Metanephros (tissue), 1 donor: ENCODE data around the gene RAB4A. TPM values are rescaled to one million over a fixed set of nuclear protein-coding genes. Genes with fewer than 3 reads are reported as not detected.

Experiments
- total RNA-seq: library from RNA; depleted of rRNA; stranded (reverse); fragments of >200 nt; gene quantifications from one replicate; pipeline ENCODE4 v1.2.3, GENCODE V29; 2014

RAB4A gene, protein sequence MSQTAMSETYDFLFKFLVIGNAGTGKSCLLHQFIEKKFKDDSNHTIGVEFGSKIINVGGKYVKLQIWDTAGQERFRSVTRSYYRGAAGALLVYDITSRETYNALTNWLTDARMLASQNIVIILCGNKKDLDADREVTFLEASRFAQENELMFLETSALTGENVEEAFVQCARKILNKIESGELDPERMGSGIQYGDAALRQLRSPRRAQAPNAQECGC
- 29.5 TPM for total RNA-seq

DNA sequence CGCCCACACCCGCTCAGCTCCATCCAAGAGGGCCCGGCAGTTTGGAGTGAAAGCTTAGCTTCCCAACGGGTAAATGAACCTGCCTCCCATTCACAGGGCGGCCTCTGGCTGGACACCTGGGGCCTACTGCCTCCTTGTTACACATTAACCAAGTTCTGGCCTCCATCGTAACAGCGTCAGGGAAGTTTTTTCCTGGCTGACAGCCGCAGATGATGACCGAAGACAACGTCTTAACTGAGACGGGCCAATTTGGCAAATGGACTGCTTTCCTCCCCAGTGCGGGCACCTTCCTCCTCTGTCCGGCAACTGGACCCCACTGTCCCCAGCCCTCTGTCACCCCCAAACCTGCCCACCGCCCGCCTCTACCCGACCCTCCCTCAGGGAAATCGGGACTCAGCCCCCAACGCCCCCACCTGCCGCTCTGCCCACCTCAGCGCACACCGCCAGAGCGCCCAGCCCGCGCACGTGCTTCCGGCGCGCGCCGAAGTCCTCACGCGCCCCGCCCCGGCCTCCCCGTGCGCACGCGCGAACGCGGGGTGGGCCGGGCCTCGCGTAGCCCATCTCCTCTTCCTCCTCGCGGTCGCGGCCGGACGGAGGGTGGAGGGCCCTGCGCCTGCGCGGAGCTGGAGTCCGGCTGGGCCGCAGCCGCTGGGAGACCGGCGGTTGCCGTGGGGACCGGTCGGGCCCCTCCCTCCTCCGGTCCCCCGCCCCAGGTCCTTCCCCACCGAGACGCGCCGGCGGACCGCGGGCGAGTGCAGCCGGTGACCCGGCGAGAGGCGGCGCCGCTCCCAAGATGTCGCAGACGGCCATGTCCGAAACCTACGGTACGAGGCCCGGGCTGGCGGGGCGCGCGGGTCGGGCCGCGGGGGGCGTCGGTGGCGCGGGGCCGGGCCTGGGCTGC, at the start of gene RAB4A:
Gene RAB4A (plus strand): TSS at position 565 of the 901 bp plus-strand sequence. CDS start 229 bp downstream, at position 794.

DNA sequence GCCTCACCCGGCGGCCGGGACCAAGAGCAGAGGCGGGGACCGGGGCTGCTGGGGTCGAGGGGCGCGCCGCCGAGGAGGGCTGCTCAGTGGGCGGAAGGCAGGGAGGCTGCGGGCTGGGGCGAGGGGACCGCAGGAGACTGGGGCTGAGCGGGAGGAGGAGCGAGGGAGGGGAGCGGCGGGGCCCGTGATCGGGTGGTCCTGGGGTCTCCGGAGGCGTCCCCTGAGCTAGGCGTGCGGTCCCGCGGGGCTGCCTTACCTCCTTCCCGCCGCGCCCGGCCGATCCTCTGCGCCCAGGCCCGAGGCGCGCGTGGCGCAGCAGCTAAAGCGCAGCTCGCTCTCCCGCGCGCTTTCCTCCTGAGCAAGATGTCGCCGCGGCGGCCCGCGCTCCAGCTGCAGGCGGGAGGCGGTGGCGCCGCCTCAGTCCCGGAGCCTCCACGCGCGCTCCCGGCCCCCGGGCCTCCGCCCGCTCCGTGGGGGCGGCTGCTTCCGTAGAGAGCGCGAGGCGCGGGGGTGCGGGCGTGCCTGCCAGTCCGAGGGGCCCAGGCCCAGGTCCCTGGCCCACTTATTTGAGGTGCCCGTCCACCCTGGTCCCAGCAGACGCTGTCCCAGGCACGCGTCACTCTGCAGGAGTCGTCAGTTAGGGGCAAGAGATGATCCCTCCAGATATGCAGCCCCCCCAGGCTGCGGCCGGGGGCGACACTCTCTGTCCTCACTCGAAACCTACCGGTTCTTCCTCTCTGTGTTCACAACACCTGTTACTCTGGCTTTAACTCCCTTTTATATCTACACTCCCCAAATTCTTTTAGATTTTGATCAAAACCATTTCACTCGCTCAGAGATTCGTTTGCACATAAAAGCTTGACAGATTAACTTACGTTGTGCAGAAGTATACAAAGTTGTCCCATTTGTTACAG, 72.0 kb downstream of the RAB4A start, which contains the start of gene CCSAP:
Gene CCSAP (minus strand): TSS at position 392 of the 914 bp plus-strand sequence. CDS start 582 bp downstream, outside the sequence.

Other genes with a start within 250 kb of the RAB4A start
- gene CCSAP, start 71.9 kb downstream of the RAB4A start, total RNA-seq: 8.4 TPM
- gene ACTA1, start 163.0 kb downstream of the RAB4A start, total RNA-seq: 980 TPM
- gene NUP133, start 237.2 kb downstream of the RAB4A start, total RNA-seq: 41.0 TPM